Activated CD4-positive, alpha-beta T cell treated with anti-CD3 and anti-CD28 coated beads, Interleukin-2, amount 10 ng/mL, durations not matched to agents 7 days and 5 days (primary cell): ENCODE data around the gene NTPCR. TPM values are rescaled to one million over a fixed set of nuclear protein-coding genes. Genes with fewer than 3 reads are reported as not detected.

Source experiments
- total RNA-seq, 2 experiments: library from RNA; stranded (reverse); gene quantifications; one replicate each; pipeline ENCODE4 v1.2.3, GENCODE V29; 2021

NTPCR gene
- total RNA-seq, 2 experiments from 2014 or later, result 36.9 to 45.8 TPM

Other genes with a start within 250 kb of the NTPCR start
- gene MAP10, start 145.2 kb upstream of the NTPCR start, total RNA-seq, result 1 to 10 TPM; 3.1 to 4.0 TPM